GM18951 (cell line): ENCODE results near the gene CYTH4.

Source experiments
- POLR2A ChIP-seq: IDR thresholded peaks from 4 replicates; pipeline ENCODE4 v1.6.1; 2011; ENCODE audit warnings: mild to moderate bottlenecking; ENCODE audit not compliant: insufficient read length, insufficient read depth; ENCODE audit errors: extremely low read depth
- in situ Hi-C: fragments of 300-500 bp; cut with MboI; formaldehyde crosslinking; loops from one replicate; pipeline ENCODE4 v1.12.0; 2022; ENCODE audit warnings: low sequenced_read_pairs, mixed read lengths, inconsistent platforms; ENCODE audit not compliant: unreplicated experiment

CYTH4 gene

DNA sequence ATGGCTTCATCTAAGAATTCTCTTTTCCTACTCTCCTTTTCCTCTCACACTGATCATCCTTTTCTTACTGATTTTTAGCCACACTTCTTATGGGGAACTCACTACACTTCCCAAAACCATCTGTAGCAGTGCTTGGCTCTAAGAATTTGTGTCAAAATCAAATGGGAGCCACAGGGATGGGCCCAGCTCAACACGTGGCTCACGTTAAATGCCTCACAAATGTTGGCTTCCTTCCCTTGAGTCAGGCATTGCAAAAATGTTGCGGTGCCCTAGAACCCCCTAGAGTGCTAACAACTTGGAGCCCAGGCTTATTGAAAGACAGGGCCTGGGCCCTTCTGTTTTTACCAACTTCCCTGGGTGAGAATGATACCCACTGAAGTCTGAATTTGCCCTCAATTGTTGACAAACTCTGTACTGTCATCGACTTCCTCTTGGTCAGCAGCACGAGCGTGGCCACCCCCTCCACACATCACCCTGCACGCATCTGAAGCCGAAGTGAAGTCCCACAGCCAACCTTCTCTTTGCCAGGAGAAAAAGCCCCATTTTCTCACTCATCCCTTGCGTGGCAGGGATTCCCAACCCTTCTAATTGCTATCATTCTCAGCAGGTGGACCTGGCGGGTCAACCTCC, 75.3 kb downstream of the CYTH4 start:
- in situ Hi-C loops = no loop called here

DNA sequence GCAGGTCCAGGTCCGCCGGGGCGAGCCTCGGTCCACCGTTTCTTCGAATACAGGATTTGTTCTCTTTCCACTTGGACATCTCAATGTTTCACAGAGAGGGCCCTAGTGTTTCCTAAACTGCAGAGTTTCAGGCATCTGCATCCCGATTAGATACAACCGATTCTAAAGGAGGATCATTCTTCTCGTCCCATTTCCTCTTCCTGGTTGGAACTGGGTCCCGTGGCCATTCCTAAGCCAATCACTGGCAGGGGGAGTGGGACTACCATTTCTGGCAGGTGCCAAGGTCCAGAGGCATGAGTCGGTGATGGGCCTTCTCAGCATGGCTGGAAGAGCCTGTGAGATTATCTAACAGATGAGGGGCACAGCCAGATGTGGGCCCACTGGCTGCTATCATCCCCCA, 76.1 kb downstream of the CYTH4 start:
- TF ChIP-seq POLR2A = no peak
- in situ Hi-C loops = no loop called here

More for the DNA sequence above, 75.3 kb downstream of the CYTH4 start:
- no peak for TF ChIP-seq POLR2A

- TF ChIP-seq POLR2A = no peak
- in situ Hi-C loops = no loop called here
Observed at GRCh38 chr22:37358917-37359316, 76.6 kb downstream of the CYTH4 start.

GRCh38 chr22:37362621-37363020, 80.3 kb downstream of the CYTH4 start:
- TF ChIP-seq POLR2A = no peak
- in situ Hi-C loops = no loop called here

- in situ Hi-C loops = no loop called here
- TF ChIP-seq POLR2A = no peak
Observed at GRCh38 chr22:37363261-37363992, 81.1 kb downstream of the CYTH4 start.
